ENCODE measurements around the gene ADGRF4.

DNA sequence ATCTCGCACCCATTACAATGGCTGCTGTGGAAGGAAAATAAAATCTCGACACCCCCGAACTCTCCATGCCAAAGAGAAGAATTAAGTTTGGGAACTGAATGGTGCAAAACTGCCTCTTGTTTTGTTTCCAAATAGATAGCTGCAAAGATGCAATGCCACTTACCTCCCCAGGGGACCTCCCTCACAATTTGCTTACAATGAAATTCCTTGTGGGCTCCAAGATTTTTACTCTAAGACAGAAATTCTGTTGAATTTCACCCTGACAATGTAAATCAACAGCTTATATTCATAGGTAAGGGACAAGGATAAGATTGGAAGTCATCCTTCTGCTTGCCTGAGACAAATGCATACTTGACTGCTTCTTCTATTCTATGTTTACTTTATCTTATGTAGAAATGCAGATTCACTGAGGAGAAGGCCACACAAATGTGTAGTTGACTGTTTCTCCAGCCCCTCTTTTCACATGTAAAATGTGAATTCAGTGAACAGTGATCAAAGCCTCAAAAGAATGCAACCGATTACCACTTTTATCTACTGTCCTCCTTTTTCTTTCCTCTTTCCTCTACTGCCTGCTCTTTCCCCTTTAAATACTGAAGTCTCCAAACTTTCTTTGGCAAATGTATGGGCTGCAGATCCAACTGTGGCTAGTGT, 36.6 kb downstream of the ADGRF4 start:
- TF ChIP-seq ZNF384 (IDR thresholded peaks at IDR 0.05), result no peak
- no peak for TF ChIP-seq LEF1 (IDR thresholded peaks at IDR 0.05; ENCODE audit: borderline replicate concordance)
- no peak for TF ChIP-seq BHLHE40 (IDR thresholded peaks at IDR 0.05; ENCODE audit: borderline replicate concordance)
- TF ChIP-seq ARNT (IDR thresholded peaks at IDR 0.05), result no peak
- no peak for TF ChIP-seq FOXA1 (IDR thresholded peaks at IDR 0.05)
- no peak for TF ChIP-seq FOXM1 (IDR thresholded peaks at IDR 0.05; ENCODE audit: borderline replicate concordance)
- no peak for TF ChIP-seq TARDBP (IDR thresholded peaks at IDR 0.05)
- no peak for TF ChIP-seq ELF4 (IDR thresholded peaks at IDR 0.05)
- no peak for TF ChIP-seq FOXK2 (IDR thresholded peaks at IDR 0.05)
- no peak for TF ChIP-seq SUZ12 (IDR thresholded peaks at IDR 0.05)
- TF ChIP-seq SP1 (IDR thresholded peaks at IDR 0.05), result no peak

Measured in HEK293T (cell line).